ENCODE measurements around the gene RAB33A.

Gene RAB33A

GRCh38 chrX:130171446-130172126 lies at the start of gene RAB33A:
RAB33A (plus strand) TSS chrX:130171962; CDS start chrX:130172063, 101 bp downstream.
- peak; percentile 41 for DNase-seq (ENCODE audit: low spot score)

DNA sequence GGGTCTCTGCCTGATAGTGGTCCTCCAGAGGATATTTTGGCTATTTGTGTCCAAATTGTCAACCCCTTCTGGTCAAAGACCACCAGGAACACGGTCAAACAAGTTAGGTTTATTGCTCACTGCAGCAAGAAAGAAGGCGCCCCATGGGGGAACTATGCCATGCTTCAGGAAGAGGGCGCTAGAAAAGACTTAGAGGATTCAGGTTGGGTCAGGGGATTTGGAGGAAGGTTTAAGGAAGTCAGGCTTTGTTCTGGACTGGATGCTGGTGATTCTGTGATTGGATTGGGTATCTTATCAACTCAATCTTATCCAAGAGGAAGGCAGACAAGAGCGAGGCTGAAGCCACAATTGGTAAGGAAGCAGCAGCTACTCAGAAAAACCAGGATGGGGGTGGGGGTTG lies 47.2 kb upstream of the RAB33A start:
- DNase-seq (ENCODE audit: low spot score) = no peak

DNA sequence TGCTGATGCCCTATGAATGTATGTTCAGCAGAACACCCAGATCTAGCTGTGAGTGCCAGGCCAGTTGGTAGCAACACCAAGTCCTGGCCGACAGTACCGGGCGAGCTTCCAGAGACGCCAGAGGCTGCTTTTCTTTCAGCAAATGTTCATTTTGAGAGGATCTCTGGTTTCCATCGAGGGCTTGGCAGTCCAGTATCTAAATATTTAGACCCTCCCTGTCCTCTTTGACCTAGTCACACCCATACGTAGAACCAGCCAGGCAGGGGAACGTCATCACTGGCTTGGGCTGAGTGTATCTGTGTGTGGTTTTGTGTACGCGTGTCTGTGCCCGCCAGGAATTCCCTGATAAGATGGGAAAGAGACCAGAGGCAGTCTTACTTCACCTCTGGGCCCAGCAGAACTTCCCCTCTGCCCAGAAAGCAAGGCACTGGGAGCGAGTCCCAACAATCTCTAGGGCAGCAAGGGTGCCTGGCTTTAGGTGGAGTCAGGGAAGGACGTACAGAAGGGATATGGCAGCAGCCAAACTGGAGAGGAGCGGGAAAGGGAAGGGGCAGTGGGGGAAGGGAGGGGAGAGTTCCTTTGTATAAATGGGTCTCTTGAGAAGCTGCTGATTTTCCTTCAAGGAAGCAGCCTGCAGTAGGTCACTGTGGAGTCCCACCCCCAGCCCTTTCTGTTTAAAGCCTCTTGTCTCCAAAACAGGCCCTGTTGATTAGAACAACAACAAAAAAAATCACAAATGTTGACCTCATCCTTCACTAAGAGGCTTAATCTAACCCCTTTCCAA lies 46.5 kb upstream of the RAB33A start:
- DNase-seq (ENCODE audit: low spot score) = no peak

DNA sequence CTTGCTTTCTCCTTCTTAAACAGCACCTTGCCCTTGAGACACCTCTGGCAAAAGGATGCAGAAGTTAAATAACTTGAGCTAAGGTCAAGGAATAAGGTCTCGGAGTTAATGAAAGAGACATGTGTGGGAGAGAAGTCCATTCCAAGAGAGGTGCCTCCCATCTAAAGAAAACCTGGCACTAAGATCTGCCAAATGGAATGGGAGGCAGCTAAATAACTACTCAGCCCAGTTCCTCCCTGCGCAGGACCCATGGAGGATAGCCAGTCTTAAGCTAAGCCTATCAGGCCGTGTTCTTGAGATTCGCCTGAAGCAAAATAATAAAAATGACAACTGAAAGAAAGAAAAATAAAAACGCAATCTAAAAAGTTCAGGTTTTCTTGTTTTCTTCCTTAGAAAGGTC lies 40.8 kb upstream of the RAB33A start:
- DNase-seq (ENCODE audit: low spot score) = no peak

GRCh38 chrX:130136496-130136895 lies 35.3 kb upstream of the RAB33A start:
- DNase-seq (ENCODE audit: low spot score) = no peak

GRCh38 chrX:130136961-130137360 lies 34.8 kb upstream of the RAB33A start:
- no peak for DNase-seq (ENCODE audit: low spot score)

GRCh38 chrX:130139474-130140201 lies 32.1 kb upstream of the RAB33A start:
- DNase-seq (ENCODE audit: low spot score) = no peak

DNA sequence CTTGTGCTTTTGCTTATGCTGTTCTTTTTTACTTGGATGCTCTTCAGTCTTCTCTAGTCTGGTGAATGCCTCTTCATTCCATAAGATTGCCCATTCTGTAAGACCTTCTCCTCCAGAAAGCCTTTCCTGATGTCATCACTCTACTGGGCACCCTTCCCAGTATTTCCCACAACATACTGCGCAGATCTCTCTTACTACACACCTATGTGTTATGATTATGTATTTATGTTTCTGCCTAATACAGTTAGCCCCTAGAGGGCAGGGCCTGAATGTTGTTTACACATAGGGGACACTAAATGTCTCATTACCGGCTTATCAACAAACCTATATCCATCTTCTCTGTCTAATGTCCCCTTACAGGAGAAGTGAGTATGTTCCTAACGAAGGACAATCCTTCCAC lies 27.3 kb upstream of the RAB33A start:
- DNase-seq (ENCODE audit: low spot score) = no peak

GRCh38 chrX:130145123-130145522 lies 26.6 kb upstream of the RAB33A start:
- DNase-seq (ENCODE audit: low spot score) = no peak

DNA sequence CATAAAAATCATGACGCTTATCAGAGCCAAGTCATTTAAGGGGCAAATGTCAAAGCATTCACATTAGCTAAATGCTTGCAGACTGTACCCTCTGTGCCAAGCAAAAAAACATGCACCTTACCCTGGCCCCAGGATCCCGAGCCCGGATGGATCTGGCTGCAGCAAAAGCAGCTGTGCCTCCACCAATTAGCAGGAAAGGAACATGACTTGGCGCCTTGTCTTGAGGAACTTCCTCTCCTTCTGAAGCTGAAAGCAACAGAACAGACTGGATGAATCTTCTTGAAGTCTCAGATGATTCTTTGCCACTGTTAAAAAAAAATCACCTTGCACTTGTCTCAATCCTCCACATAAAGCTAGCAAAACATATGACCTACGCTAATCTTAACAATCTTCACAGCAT lies 24.1 kb upstream of the RAB33A start:
- no peak for DNase-seq (ENCODE audit: low spot score)

DNA sequence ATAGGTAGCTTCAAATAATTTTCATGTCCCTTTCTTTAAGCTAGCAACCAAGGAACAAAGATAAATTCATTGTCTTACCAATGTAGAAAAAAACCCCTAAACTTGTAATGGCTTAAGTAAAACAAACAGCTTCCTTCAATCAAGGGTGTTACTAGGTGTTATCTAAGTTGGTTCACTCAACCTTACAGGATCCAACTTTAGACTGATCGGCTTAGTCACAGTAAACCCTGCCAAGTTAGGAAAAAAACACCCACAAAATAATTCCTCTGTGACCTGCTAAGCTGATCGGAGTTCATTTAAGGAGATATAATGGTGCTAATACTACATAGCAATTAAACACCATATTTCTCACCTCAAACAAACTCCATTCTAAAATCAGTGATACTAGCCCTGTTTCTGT lies 16.2 kb upstream of the RAB33A start:
- no peak for DNase-seq (ENCODE audit: low spot score)

DNA sequence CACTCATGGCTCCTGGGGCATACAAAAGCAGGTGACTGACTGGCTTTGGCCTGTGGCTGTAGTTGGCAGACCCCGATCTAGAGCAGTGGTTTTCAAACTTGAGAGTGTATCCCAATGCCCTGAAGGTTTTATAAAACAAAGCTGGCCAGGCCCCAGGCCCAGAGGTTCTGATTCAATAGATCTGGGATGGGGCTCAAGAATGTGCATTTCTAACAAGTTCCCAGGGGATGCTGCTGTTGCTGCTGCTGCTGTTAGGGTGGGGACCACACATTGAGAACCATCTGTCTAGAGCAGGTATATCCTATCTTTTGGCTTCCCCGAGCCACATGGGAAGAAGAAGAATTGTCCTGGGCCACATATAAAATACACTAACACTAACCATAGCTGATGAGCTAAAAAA lies 13.5 kb upstream of the RAB33A start:
- DNase-seq (ENCODE audit: low spot score) = no peak

DNA sequence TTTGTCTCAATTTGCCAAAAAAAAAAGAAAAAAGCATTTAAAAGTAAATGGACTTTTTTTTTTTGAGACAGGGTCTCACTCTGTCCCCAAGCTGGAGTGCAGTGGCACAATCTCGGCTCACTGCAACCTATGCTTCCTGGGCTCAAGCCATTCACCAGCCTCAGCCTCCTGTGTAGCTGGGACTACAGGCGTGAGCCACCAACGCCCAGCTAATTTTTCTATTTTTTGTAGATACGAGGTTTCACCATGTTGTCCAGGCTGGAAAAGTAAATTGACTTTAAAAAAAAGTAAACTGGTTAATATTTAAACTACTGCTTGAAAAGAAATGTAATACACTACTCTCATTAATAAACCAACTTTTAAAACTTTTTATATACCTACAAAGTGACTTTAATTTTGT lies 12.0 kb upstream of the RAB33A start:
- DNase-seq (ENCODE audit: low spot score) = no peak

DNA sequence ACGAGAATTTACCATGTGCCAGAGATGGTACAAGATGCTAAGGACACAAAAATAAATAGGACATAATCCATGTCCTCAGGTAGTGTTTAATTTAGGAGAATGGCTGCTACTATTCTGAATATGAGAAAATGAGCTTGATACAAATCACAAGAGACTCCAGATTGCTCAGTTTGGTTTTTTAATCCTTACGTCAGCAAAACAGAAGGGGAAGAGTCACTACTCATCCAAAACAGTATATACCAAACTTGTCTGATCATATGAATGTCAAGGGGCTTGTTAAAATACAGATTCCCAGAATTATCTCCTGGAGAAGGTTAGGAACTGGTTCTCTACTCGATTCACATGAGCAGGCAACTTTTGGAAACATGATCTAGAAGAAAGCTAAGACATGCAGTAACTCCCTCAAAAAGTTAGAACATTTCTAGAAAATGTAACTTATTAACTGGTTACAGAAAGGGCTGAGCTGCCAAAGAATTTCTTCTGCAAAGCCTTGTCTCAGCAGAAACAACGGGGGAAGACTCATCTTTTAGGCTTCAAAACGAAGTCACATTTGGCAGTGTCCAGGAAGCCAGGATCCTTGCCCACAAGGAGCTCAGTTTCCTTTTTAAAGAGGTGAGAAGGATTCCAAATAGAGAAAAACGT lies 9.5 kb upstream of the RAB33A start:
- DNase-seq (ENCODE audit: low spot score) = no peak

DNA sequence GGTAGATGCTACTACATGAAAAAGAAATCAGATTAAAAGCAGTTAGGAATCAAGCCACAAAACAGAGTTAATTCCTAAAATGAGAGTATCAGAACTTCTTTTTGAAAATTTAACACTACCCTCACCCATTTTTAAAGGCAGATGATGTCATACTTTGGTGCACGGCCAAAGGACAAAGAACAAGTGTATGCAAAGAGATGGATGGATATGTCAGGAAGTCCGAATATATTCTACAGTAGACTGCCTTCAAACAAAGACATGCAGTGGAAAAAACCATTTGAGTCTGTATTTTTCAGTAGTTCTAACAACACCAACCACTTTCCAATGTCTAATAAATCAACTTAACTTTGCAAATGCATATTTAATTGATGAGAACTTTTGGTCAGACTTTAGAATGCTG lies 8.4 kb upstream of the RAB33A start:
- DNase-seq (ENCODE audit: low spot score) = no peak

DNA sequence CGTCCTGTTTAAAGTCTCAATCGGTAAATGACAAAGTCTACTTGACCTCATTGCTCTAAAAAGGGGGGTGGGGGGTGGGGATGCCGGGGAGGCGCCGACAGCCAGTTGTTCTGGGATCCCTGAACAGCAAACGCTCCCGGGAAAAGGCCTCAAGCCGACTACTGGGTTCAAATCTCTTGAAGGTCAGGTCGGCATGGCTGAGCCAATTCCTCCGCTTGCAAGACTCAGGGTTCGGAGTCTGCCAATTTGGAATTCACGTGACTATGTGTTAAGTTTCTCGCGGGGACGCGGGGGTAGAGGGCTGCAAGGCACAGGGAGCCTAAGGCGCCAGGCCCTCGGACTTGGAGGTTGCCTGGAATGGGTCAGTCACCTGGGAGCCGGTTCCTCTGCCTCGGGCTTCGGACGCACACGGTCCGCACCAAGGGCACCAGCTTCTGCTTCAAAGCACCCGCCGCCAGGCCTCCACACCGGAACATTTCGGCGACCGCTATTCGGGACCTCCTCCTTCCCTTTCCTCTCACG lies 6.5 kb upstream of the RAB33A start:
- no peak for DNase-seq (ENCODE audit: low spot score)

- peak; percentile 90 for DNase-seq (ENCODE audit: low spot score)
These were observed 5.9 kb upstream of the RAB33A start, which contains the start of gene AIFM1 for GRCh38 chrX:130165703-130166502. AIFM1 (minus strand) TSS chrX:130165841; CDS start chrX:130165656, 185 bp downstream.

DNA sequence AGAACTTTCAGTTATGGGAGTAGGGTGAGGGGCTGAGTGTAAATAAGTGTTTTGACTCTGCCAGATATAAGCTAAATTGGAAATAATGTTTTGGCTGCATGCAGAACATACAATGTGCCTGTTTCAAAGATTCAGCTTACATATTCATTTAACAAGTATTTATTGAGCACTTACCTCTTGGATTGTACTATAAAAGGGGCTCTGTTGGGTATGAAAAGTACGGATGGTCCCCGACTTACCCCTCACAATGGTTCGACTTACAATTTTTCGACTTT lies 5.3 kb upstream of the RAB33A start:
- no peak for DNase-seq (ENCODE audit: low spot score)

DNA sequence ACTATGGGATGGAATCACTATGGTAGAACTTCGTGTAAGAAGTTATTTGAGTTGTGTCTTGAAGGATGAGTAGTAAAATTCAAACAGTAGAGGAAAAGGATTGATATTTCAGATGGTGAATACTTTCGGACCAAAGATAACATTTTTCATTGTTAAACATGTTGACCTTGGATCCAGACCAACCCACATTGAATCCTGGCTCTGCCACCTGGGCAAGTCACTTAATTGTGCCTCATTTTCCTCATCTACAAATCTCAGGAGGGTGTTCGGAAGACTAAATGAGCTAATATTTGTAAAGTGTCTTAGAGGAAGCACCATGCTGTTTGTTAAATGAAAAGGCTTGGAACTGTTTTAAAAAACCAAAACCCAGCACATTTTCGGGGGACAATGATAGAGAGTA lies 4.7 kb upstream of the RAB33A start:
- no peak for DNase-seq (ENCODE audit: low spot score)

DNA sequence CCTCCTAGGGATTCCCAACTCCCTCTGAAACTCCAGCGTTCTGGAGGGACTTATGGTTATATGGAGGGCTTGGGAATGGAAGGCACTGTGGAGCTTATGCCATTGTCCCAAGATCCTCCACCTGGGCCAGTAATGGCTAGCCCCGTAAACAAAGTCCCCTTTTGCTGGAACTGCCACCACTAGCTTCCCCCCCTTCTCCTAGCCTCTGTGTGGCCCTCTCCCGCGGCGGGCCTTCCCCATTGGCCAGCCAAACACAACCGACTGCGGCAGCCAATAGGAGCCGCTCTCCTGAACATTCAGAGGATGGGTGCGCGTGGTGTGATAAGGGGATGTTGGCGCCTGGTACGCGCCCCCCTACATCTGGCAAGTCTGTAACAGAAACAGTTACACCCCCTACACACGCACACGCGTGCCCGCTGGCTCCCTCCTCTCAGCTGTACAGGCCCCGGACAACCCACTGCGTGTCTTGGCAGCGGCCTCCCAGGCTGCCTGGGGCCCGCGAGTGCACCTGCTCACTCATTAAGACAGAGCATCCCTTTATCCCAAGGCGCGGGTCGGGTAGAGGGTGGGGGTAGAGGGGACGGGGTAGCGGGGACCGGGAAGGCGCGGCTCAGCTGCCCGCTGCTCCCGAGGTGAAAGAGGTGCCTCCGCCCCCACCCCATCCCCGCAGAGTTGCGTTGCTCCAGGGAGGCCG lies 863 bp upstream of the RAB33A start:
- DNase-seq (ENCODE audit: low spot score) = peak; percentile 64
